ENCODE measurements around the gene EIF4B. TPM values are rescaled to one million over a fixed set of nuclear protein-coding genes. Genes with fewer than 3 reads are reported as not detected.

The EIF4B gene
- polyA plus RNA-seq, 1 of the 3 experiments (the other 2 are of a cell fraction) = 267 TPM

DNA sequence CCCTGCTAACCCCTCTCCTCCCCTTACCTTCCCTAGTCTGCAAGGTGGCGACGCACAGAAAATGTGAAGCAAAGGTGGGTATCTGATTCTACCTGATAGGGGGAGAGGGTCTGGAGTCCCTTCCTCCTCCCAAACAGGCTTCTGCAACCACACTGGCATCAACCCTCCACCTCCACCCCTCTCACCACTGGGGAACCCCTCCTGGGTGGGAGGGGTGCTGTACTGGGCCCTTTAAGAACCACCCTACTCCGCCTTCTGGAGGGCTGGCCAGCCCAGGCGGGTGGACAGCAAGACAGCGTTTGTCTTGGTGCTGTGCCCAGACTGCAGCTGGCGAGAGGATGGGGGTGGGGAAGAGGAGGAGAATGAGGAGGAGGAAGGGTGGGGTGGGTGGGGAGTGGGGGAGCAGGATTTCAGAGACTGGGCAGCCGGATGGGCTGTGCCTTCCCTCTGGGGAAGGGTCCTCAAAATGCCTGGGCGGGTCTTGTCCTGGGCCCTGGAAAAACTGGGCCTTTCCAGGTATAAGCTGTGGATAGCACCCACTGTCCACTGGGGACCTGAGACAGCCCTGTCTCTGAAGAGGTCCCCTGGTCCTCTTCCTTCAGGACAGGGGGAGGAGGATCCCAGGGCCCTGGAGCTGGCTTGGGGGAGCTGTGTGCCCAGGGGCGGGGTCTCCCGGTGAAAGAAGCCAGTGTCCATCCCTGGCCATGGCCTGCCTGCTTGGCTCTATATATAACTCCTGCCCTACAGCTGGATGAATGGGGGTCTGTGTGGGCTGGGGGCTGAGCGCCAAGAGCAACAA, 46.4 kb downstream of the EIF4B start:
- no peaks in the 10 kb centered on the region for H3K9me3 ChIP-seq
- ChIA-PET CTCF (interaction anchor here (0.8 to 13.8 kb wide), 7 partner anchors 11 to 269 kb away, joined by 3 to 182 read pairs (median 4); no protein-coding TSS in a partner anchor), POLR2A (interaction anchor here (0.6 to 0.9 kb wide), 3 partner anchors 27 to 1610 kb away, joined by 3 to 5 read pairs (median 5); partner anchors contain the start of gene SPRYD3)
- H3K79me2 ChIP-seq (ENCODE audit: insufficient read depth) = peaks cover 29% of the 10 kb centered on the region
- H4K20me1 ChIP-seq (ENCODE audit: insufficient read depth) = no peaks in the 10 kb centered on the region
- H3K4me1 ChIP-seq (ENCODE audit: control insufficient read depth in 1 of 2, insufficient read depth in 2 of 2, low read depth in 1 of 2, low read length in 1 of 2) = peaks cover 39 to 63% of the 10 kb centered on the region in 2 experiments
- no peak overlapping the region for H3K9ac ChIP-seq
- 40% methylated on average over 8 of the region's 11 CpGs for WGBS (ENCODE audit: low lambda C conversion rate)
- H3K9me2 ChIP-seq = no peaks in the 10 kb centered on the region
- H3K36me3 ChIP-seq (replicated peaks in 1 of 2; ENCODE audit: control insufficient read depth in 1 of 2, insufficient read depth in 2 of 2, low read length in 1 of 2) = peaks cover 6 to 22% of the 10 kb centered on the region in 2 experiments
- peak overlapping the region in 1 of 2 experiments; percentile 13; a peak in 2 of 4 replicates for H3K4me3 ChIP-seq (ENCODE audit: low read depth in 2 of 2, low read length in 1 of 2)
- no peak for DNase-seq
- peak overlapping the region; percentile 35 to 98; a peak in 3 of 4 replicates for H3K27ac ChIP-seq (ENCODE audit: low read depth in 2 of 2, low read length in 1 of 2)
- H2AFZ ChIP-seq (ENCODE audit: low read depth) = no peak overlapping the region
- no peaks in the 10 kb centered on the region for H3K27me3 ChIP-seq (ENCODE audit: insufficient read depth)
- H3F3A ChIP-seq (replicated peaks; ENCODE audit: insufficient read depth) = peaks cover 33% of the 10 kb centered on the region
- H3K4me2 ChIP-seq = peak overlapping the region; percentile 99; the same call in 1 of the 2 replicates
- TF ChIP-seq CHD2 (IDR thresholded peaks at IDR 0.05; ENCODE audit: low read length, partially characterized antibody) = peak; percentile 37
- TF ChIP-seq, protein P1, sequence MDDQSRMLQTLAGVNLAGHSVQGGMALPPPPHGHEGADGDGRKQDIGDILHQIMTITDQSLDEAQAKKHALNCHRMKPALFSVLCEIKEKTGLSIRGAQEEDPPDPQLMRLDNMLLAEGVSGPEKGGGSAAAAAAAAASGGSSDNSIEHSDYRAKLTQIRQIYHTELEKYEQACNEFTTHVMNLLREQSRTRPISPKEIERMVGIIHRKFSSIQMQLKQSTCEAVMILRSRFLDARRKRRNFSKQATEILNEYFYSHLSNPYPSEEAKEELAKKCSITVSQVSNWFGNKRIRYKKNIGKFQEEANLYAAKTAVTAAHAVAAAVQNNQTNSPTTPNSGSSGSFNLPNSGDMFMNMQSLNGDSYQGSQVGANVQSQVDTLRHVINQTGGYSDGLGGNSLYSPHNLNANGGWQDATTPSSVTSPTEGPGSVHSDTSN (IDR thresholded peaks at IDR 0.05) = peak; percentile 60
- TF ChIP-seq EP300 (IDR thresholded peaks at IDR 0.05; ENCODE audit: borderline replicate concordance in 1 of 2, low read depth in 1 of 2, low read length in 1 of 2) = no peak
- no peak for TF ChIP-seq MXI1 (IDR thresholded peaks at IDR 0.05; ENCODE audit: low read depth, low read length)
- TF ChIP-seq NRF1 (IDR thresholded peaks at IDR 0.05; ENCODE audit: low read depth, low read length) = no peak
- TF ChIP-seq, protein P2, sequence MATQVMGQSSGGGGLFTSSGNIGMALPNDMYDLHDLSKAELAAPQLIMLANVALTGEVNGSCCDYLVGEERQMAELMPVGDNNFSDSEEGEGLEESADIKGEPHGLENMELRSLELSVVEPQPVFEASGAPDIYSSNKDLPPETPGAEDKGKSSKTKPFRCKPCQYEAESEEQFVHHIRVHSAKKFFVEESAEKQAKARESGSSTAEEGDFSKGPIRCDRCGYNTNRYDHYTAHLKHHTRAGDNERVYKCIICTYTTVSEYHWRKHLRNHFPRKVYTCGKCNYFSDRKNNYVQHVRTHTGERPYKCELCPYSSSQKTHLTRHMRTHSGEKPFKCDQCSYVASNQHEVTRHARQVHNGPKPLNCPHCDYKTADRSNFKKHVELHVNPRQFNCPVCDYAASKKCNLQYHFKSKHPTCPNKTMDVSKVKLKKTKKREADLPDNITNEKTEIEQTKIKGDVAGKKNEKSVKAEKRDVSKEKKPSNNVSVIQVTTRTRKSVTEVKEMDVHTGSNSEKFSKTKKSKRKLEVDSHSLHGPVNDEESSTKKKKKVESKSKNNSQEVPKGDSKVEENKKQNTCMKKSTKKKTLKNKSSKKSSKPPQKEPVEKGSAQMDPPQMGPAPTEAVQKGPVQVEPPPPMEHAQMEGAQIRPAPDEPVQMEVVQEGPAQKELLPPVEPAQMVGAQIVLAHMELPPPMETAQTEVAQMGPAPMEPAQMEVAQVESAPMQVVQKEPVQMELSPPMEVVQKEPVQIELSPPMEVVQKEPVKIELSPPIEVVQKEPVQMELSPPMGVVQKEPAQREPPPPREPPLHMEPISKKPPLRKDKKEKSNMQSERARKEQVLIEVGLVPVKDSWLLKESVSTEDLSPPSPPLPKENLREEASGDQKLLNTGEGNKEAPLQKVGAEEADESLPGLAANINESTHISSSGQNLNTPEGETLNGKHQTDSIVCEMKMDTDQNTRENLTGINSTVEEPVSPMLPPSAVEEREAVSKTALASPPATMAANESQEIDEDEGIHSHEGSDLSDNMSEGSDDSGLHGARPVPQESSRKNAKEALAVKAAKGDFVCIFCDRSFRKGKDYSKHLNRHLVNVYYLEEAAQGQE (IDR thresholded peaks at IDR 0.05; ENCODE audit: low read depth, low read length) = peak; percentile 32; the same call in 1 of the 2 replicates
- TF ChIP-seq, protein P3, sequence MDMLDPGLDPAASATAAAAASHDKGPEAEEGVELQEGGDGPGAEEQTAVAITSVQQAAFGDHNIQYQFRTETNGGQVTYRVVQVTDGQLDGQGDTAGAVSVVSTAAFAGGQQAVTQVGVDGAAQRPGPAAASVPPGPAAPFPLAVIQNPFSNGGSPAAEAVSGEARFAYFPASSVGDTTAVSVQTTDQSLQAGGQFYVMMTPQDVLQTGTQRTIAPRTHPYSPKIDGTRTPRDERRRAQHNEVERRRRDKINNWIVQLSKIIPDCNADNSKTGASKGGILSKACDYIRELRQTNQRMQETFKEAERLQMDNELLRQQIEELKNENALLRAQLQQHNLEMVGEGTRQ (IDR thresholded peaks at IDR 0.05; ENCODE audit: borderline replicate concordance, low read depth, low read length) = no peak
- TF ChIP-seq FOXM1 (IDR thresholded peaks at IDR 0.05; ENCODE audit: low read depth) = no peak
- no peak for TF ChIP-seq TAF1 (IDR thresholded peaks at IDR 0.05; ENCODE audit: borderline replicate concordance, low read depth, low read length)
- TF ChIP-seq YY1 (IDR thresholded peaks at IDR 0.05; ENCODE audit: low read depth) = no peak
- TF ChIP-seq, protein P4, sequence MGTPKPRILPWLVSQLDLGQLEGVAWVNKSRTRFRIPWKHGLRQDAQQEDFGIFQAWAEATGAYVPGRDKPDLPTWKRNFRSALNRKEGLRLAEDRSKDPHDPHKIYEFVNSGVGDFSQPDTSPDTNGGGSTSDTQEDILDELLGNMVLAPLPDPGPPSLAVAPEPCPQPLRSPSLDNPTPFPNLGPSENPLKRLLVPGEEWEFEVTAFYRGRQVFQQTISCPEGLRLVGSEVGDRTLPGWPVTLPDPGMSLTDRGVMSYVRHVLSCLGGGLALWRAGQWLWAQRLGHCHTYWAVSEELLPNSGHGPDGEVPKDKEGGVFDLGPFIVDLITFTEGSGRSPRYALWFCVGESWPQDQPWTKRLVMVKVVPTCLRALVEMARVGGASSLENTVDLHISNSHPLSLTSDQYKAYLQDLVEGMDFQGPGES (IDR thresholded peaks at IDR 0.05; ENCODE audit: low read depth, low read length) = no peak
- TF ChIP-seq TCF12 (IDR thresholded peaks at IDR 0.05) = peak; percentile 72
- TF ChIP-seq ELF1 (IDR thresholded peaks at IDR 0.05) = no peak
- peak; percentile 83 for TF ChIP-seq NFIC (IDR thresholded peaks at IDR 0.05; ENCODE audit: borderline replicate concordance)
- TF ChIP-seq, protein P5, sequence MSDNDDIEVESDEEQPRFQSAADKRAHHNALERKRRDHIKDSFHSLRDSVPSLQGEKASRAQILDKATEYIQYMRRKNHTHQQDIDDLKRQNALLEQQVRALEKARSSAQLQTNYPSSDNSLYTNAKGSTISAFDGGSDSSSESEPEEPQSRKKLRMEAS (IDR thresholded peaks at IDR 0.05; ENCODE audit: low read depth) = peak; percentile 70
- TF ChIP-seq, protein P6, sequence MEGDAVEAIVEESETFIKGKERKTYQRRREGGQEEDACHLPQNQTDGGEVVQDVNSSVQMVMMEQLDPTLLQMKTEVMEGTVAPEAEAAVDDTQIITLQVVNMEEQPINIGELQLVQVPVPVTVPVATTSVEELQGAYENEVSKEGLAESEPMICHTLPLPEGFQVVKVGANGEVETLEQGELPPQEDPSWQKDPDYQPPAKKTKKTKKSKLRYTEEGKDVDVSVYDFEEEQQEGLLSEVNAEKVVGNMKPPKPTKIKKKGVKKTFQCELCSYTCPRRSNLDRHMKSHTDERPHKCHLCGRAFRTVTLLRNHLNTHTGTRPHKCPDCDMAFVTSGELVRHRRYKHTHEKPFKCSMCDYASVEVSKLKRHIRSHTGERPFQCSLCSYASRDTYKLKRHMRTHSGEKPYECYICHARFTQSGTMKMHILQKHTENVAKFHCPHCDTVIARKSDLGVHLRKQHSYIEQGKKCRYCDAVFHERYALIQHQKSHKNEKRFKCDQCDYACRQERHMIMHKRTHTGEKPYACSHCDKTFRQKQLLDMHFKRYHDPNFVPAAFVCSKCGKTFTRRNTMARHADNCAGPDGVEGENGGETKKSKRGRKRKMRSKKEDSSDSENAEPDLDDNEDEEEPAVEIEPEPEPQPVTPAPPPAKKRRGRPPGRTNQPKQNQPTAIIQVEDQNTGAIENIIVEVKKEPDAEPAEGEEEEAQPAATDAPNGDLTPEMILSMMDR (IDR thresholded peaks at IDR 0.05) = no peak
- no peak for TF ChIP-seq POLR2AphosphoS5 (IDR thresholded peaks at IDR 0.05; ENCODE audit: low read depth, low read length)
- TF ChIP-seq GABPA (IDR thresholded peaks at IDR 0.05; ENCODE audit: low read depth) = no peak
- no peak for TF ChIP-seq RCOR1 (IDR thresholded peaks at IDR 0.05; ENCODE audit: low read length)
